Uterus (tissue), 4 donors: ENCODE measurements around the gene SH3RF3. TPM values are rescaled to one million over a fixed set of nuclear protein-coding genes. Genes with fewer than 3 reads are reported as not detected.

Experiments used
- DNase-seq, 2 donors: peaks; one replicate each; pipeline ENCODE4 v3.0.0-alpha.2; 2019 to 2020
- H3K27ac ChIP-seq, 2 donors: fragments of 200-600 bp; sonication (generic); 1 replicate in 1 of 2; 2 replicates in 1 of 2; pipeline ENCODE4 v1.5.1; 2016 to 2018
- H3K27me3 ChIP-seq, 2 donors: fragments of 200-600 bp; sonication (generic); one replicate each; pipeline ENCODE4 v1.5.1; 2018 to 2019; ENCODE audit warnings: control low read depth in 1 of 2
- H3K36me3 ChIP-seq, 2 donors: fragments of 200-600 bp; sonication (generic); one replicate each; pipeline ENCODE4 v1.5.1; 2019; ENCODE audit warnings: control low read depth in 1 of 2
- H3K4me1 ChIP-seq, 2 donors: fragments of 200-600 bp; sonication (generic); one replicate each; pipeline ENCODE4 v1.5.1; 2018 to 2019; ENCODE audit warnings: control low read depth in 1 of 2
- H3K4me3 ChIP-seq, 2 donors: fragments of 200-600 bp; sonication (generic); 1 replicate in 1 of 2; 2 replicates in 1 of 2; pipeline ENCODE4 v1.5.1; 2018 to 2019; ENCODE audit warnings: mild to moderate bottlenecking in 1 of 2
- H3K9me3 ChIP-seq, 2 donors: fragments of 200-600 bp; sonication (generic); one replicate each; pipeline ENCODE4 v1.5.1; 2019; ENCODE audit warnings: control low read depth in 1 of 2
- CTCF ChIP-seq, 4 experiments: fragments of 200-600 bp in 2 of 4; fragments of 450-650 bp in 2 of 4; sonication (generic) in 2 of 4; IDR thresholded peaks; one replicate each; pipeline ENCODE4 v1.5.1; 2016 to 2019; ENCODE audit warnings: antibody characterized with exemption in 4 of 4, mild to moderate bottlenecking in 2 of 4, moderate library complexity in 1 of 4
- POLR2A ChIP-seq, 2 donors: fragments of 450-650 bp; IDR thresholded peaks; one replicate each; pipeline ENCODE4 v1.6.1; 2016; ENCODE audit warnings: antibody characterized with exemption in 2 of 2, mild to moderate bottlenecking in 1 of 2, moderate library complexity in 1 of 2
- intact Hi-C: fragments of 100-400 bp; cut with DNase I; formaldehyde crosslinking; loops from one replicate; pipeline ENCODE4 v1.15.1; 2023; ENCODE audit warnings: low total_unique reads
- total RNA-seq, 4 donors: library from RNA; depleted of rRNA in 3 of 4; stranded (reverse); fragments of >200 nt in 3 of 4; gene quantifications; one replicate each; pipeline versions ENCODE4 v1.1.0 to v1.2.4, GENCODE V29; 2014 to 2023
- donor health status: DM: yes; HTN: yes; CAD: no.

The SH3RF3 gene
- total RNA-seq, 4 donors from 2014 or later = 5.1 to 10.2 (median 8.7) TPM; not detected in 1

GRCh38 chr2:109300582-109300981 lies 171.6 kb downstream of the SH3RF3 start:
- Histone ChIP-seq H3K9me3 (no peaks in the 10 kb centered on the region), H3K36me3 (no peaks in the 10 kb centered on the region), H3K27me3 (no peaks in the 10 kb centered on the region), H3K4me3 (no peak overlapping the region), H3K4me1 (no peaks in the 10 kb centered on the region), H3K27ac (no peak overlapping the region)
- intact Hi-C loops = no loop called here
- DNase-seq = no peak
- TF ChIP-seq POLR2A (IDR thresholded peaks at IDR 0.05) (no peak), CTCF (IDR thresholded peaks at IDR 0.05) (no peak)

GRCh38 chr2:109301746-109302145 lies 172.7 kb downstream of the SH3RF3 start:
- Histone ChIP-seq H3K4me3 (no peak overlapping the region), H3K36me3 (no peaks in the 10 kb centered on the region), H3K9me3 (no peaks in the 10 kb centered on the region), H3K27me3 (no peaks in the 10 kb centered on the region), H3K27ac (no peak overlapping the region), H3K4me1 (no peaks in the 10 kb centered on the region)
- no peak for TF ChIP-seq POLR2A (IDR thresholded peaks at IDR 0.05)
- no peak for TF ChIP-seq CTCF (IDR thresholded peaks at IDR 0.05)
- DNase-seq = no peak
- intact Hi-C loops = no loop called here

GRCh38 chr2:109302319-109302718 lies 173.3 kb downstream of the SH3RF3 start:
- DNase-seq = no peak
- Histone ChIP-seq H3K9me3 (no peaks in the 10 kb centered on the region), H3K27ac (no peak overlapping the region), H3K4me1 (no peaks in the 10 kb centered on the region), H3K27me3 (no peaks in the 10 kb centered on the region), H3K36me3 (no peaks in the 10 kb centered on the region), H3K4me3 (no peak overlapping the region)
- intact Hi-C loops = no loop called here
- no peak for TF ChIP-seq POLR2A (IDR thresholded peaks at IDR 0.05)
- no peak for TF ChIP-seq CTCF (IDR thresholded peaks at IDR 0.05)

- no peaks in the 10 kb centered on the region for H3K4me1 ChIP-seq
- no peak overlapping the region for H3K4me3 ChIP-seq
- TF ChIP-seq CTCF (IDR thresholded peaks at IDR 0.05) (no peak), POLR2A (IDR thresholded peaks at IDR 0.05) (no peak)
- DNase-seq = no peak
- intact Hi-C loops = no loop called here
- H3K36me3 ChIP-seq = no peaks in the 10 kb centered on the region
- H3K27ac ChIP-seq = no peak overlapping the region
- H3K9me3 ChIP-seq = no peaks in the 10 kb centered on the region
- no peaks in the 10 kb centered on the region for H3K27me3 ChIP-seq
These were observed 175.2 kb downstream of the SH3RF3 start for GRCh38 chr2:109304242-109304641.

GRCh38 chr2:109304731-109305470 lies 175.9 kb downstream of the SH3RF3 start:
- no peak for DNase-seq
- Histone ChIP-seq H3K27ac (no peak overlapping the region), H3K4me1 (no peaks in the 10 kb centered on the region), H3K27me3 (no peaks in the 10 kb centered on the region), H3K4me3 (no peak overlapping the region), H3K9me3 (no peaks in the 10 kb centered on the region), H3K36me3 (no peaks in the 10 kb centered on the region)
- TF ChIP-seq CTCF (IDR thresholded peaks at IDR 0.05) (no peak), POLR2A (IDR thresholded peaks at IDR 0.05) (no peak)
- intact Hi-C loops = no loop called here
